ENCODE results near the gene PRR5.
"Not testable (repeated sequence)": the region's sequence is repeated elsewhere in the genome, so short reads cannot be mapped to it uniquely, and the experiment has no call there.

Gene PRR5

GRCh38 chr22:44701824-44702478 is at the start of gene PRR5:
TSS of gene PRR5 (plus strand) at chr22:44702204. CDS start at chr22:44702475, 271 bp downstream.
- DNase-seq = peak; percentile 42 to 63

DNA sequence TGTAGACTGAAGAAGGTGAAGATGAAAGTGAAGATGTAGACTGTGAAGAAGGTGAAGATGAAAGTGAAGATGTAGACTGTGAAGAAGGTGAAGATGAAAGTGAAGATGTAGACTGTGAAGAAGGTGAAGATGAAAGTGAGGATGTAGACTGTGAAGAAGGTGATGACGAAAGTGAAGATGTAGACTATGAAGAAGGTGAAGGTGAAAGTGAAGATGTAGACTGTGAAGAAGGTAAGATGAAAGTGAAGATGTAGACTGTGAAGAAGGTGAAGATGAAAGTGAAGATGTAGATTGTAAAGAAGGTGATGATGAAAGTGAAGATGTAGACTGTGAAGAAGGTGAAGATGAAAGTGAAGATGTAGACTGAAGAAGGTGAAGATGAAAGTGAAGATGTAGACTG is 49.1 kb upstream of the PRR5 start:
- DNase-seq = not testable (repeated sequence)

- no peak for DNase-seq
Measured at GRCh38 chr22:44658311-44658953, 43.6 kb upstream of the PRR5 start.

GRCh38 chr22:44659140-44659539 is 42.9 kb upstream of the PRR5 start:
- DNase-seq = no peak

DNA sequence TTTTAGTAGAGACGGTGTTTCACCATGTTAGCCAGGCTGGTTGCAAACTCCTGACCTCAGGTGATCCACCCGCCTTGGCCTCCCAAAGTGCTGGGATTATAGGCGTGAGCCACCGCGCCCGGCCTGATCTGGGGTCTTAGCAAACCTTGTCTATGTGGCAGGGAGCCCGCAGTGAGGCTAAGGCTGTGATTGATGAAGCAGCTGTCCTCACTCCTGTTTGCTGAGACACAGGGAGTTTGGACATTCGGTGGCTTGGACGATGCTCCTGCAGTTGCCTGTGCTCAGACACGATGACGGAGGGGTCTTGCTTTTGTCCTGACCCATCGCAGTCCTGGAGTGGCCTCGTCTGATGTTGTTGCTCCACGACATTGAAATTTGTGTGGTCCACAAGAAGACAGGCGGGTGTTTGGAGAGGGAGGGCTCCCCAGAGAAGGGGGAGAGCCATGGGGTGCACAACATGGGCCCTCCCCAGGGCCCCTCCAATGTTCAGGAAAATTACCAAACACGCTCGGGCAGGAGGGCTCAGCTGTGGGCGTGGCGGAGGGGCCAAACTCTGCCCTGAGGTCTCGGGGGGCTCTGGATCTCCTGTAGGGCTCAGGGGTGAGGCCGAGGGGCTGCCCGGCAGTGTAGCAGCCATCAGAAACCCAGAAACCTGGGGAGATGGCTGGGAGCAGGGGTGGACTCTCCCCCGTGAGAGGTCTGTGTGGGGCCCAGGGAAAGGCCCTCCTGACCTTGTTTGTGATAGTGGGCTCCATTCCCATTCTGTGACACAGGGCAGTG is 41.8 kb upstream of the PRR5 start:
- no peak for DNase-seq

- DNase-seq = no peak
Measured at GRCh38 chr22:44661070-44661469, 40.9 kb upstream of the PRR5 start.

- DNase-seq = no peak
Measured at GRCh38 chr22:44661659-44662569, 40.1 kb upstream of the PRR5 start.

DNA sequence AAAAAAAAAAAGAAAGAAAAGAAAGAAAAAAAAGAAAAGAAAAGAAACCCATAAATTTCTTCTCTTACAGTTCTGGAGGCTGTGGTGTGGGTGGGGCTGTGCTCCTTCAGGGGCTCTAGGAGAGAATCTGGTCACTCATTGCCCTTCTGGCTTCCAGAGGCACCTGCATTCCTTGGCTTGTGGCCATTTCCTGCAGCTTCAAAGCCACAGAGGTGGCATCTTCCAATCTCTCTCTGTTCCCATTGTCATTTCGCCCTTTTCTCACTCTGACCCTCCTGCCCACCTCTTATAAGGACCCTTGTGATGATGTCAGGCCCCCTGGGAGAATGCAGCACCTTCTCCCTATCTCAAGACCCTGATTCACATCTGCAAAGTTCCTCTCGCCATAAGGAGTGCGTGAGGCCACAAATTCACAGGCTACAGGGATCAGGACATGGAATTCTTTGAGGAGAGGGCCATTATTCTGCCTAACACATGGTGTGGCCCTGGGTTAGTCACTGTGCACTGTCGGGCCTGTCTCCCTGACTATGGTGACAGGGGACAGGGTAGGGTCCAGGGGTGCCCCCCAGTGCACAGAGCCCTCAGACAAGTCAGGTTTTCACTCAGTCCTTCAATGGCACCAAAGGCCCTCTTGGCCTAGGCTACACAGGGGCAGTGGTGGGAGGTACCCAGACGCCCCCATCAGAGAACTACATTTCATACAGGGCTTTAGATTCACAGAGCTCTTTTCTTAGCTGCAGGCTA is 38.6 kb upstream of the PRR5 start:
- no peak for DNase-seq

GRCh38 chr22:44664149-44664548 is 37.9 kb upstream of the PRR5 start:
- peak in 1 of 2 donors; percentile 32 for DNase-seq

DNA sequence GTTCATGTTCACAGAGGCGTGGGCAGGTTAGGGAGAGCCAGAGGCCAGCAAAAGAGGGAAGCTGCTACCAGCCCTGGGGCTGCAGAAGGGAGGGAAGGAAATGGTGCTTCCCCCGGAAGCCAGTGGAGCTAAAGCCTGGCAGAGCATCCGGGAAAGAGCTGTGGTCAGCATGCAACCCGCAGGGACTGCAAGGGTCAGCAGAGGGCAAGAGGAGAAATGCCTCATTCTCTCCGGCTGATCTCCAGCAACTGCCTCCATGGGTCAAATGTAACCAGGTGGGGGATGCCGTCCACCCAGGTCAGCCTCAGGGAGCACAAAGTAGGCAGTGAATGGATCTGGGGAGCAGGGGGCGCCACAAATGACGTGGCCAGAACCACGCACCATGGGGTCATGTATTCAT is 36.9 kb upstream of the PRR5 start:
- peak; percentile 80 to 83 for DNase-seq

- no peak for DNase-seq
Measured at GRCh38 chr22:44666207-44666585, 35.8 kb upstream of the PRR5 start.

DNA sequence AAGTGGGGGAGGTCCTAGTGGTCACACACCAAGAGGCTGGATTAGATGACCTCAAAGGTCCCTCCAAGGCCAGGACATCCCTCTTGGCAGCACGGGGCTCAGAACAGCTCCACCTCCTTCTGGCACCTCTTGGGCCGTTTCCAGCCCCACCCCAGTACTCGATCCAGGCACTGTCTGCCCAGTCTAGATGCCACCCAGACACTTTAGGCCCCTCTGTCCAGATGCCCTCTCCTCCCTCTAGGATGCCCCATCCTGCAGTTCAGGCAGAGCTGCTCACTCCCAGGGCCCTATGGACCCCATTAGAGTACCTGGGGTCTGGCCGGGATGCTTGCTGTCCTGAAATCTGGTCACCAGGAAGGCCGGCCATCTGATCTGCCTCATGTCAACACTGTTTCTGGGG is 34.7 kb upstream of the PRR5 start:
- DNase-seq = no peak

DNA sequence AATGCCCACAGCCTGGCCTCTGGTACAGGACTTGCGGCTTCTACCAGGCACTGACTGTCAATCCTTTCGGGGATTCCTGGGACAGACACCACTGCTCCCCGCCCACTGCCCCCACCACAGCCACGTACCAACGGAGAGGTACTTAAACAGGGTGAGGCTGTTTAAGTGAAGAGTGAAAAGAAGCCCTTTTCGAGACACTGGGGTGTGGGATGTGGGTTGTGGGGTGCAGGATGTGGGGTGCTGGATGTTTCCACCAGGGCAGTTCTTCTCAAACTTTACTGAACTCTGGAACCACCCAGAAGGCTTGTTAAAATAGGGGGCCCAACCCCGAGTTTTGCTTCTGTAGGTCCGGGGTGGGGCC is 34.2 kb upstream of the PRR5 start:
- DNase-seq = peak in 1 of 2 donors; percentile 14

- DNase-seq = no peak
Measured at GRCh38 chr22:44668190-44668885, 33.7 kb upstream of the PRR5 start.

- DNase-seq = no peak
Measured at GRCh38 chr22:44668886-44669521, 33.0 kb upstream of the PRR5 start.

- DNase-seq = peak; percentile 23 to 74
Measured at GRCh38 chr22:44669561-44669976, 32.4 kb upstream of the PRR5 start.

- DNase-seq = no peak
Measured at GRCh38 chr22:44670220-44670988, 31.6 kb upstream of the PRR5 start.

GRCh38 chr22:44671742-44672141 is 30.3 kb upstream of the PRR5 start:
- peak; percentile 82 to 93 for DNase-seq

- DNase-seq = no peak
Measured at GRCh38 chr22:44672632-44673031, 29.4 kb upstream of the PRR5 start.

GRCh38 chr22:44673406-44673805 is 28.6 kb upstream of the PRR5 start:
- DNase-seq = no peak

All from inflammatory macrophage treated with lipopolysaccharide for 1 hour (primary cell).